ENCODE data around the gene TMEM121B.
A peak's percentile ranks its signal among the peaks of the same experiment; 100 is the strongest.

TMEM121B gene

DNA sequence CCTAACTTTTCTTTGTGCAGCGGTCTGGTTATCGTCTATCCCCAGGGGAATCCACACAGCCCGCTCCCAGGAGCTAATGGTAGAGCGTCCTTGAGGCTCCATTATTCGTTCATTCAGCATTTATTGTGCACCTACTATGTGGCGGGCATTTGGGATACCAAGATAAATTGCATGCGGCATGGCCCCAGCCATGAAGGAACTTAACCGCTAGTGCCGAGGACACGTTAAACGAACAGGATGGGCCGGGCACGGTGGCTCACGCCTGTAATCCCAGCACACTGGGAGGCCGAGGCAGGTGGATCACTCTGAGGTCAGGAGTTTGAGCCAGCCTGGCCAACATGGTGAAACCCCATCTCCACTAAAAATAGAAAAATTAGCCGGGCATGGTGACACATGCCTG is 11.2 kb downstream of the TMEM121B start:
- no peak for DNase-seq

DNA sequence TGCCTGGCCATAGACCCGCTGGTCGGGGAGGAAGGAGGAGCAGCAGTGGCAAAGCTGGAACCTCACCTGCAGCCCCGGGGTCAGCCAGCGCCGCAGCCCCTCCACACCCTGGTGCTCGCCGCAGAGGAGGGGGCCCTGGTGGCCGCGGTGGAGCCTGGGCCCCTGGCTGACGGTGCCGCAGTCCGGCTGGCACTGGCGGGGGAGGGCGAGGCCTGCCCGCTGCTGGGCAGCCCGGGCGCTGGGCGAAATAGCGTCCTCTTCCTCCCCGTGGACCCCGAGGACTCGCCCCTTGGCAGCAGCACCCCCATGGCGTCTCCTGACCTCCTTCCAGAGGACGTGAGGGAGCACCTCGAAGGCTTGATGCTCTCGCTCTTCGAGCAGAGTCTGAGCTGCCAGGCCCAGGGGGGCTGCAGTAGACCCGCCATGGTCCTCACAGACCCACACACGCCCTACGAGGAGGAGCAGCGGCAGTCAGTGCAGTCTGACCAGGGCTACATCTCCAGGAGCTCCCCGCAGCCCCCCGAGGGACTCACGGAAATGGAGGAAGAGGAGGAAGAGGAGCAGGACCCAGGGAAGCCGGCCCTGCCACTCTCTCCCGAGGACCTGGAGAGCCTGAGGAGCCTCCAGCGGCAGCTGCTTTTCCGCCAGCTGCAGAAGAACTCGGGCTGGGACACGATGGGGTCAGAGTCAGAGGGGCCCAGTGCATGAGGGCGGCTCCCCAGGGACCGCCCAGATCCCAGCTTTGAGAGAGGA is 11.9 kb downstream of the TMEM121B start:
- no peak for DNase-seq

DNA sequence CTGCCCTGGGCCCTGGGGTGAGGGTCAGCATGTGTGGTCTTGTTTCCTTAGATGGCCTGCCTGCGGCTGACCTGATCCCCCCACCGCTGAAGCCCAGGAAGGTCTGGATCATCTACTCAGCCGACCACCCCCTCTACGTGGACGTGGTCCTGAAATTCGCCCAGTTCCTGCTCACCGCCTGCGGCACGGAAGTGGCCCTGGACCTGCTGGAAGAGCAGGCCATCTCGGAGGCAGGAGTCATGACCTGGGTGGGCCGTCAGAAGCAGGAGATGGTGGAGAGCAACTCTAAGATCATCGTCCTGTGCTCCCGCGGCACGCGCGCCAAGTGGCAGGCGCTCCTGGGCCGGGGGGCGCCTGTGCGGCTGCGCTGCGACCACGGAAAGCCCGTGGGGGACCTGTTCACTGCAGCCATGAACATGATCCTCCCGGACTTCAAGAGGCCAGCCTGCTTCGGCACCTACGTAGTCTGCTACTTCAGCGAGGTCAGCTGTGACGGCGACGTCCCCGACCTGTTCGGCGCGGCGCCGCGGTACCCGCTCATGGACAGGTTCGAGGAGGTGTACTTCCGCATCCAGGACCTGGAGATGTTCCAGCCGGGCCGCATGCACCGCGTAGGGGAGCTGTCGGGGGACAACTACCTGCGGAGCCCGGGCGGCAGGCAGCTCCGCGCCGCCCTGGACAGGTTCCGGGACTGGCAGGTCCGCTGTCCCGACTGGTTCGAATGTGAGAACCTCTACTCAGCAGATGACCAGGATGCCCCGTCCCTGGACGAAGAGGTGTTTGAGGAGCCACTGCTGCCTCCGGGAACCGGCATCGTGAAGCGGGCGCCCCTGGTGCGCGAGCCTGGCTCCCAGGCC is 12.7 kb downstream of the TMEM121B start:
- no peak for DNase-seq

DNA sequence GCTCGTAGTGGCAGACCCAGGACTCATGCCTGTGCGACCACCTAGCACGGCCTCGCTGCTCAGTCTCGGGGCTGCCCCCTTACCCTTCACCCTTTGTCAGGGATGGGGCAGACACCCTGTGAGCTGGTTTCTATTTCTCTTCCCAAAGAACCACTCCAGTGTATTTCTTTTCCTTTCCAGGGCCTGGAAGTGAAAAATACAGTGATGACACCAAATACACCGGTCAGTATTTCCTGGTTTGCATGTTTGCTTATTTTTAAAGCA is 13.7 kb downstream of the TMEM121B start:
- no peak for DNase-seq

DNA sequence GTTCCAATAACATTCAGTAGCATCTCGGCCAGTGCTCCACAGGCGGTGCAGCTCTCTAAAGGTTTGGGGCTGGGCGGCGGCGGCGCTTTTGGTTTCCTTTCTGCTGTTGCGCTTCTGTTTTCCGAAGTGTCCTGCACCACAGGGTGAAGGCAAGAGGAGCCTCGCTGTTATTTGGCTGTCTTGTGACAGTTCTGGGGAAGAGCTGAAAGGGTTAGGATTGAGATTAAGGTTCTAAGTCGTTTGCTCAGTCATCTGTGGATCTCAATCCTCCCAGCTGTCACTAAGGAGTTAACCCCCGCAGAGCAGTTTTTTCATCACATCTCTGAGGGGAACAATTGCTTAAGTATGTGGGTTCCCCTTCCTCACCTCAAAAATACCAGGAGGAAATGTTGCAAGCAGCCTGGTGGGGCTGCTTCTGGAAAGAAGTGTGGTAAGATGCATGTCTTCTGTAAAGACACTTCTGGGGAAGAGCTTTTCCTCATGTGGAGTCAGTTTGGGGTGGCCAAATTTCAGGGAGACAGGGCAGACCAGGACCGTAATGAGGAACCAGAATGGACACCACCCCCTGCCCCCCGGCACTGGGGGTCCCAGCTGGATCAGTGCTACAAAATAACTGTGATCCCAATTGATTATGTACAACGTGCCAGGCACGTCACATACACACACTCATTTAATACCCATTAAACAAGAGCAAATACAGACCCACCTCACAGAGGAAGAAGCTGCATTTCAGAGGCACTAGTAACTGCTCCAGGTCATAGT is 14.2 kb downstream of the TMEM121B start:
- peak; percentile 77 for DNase-seq

DNA sequence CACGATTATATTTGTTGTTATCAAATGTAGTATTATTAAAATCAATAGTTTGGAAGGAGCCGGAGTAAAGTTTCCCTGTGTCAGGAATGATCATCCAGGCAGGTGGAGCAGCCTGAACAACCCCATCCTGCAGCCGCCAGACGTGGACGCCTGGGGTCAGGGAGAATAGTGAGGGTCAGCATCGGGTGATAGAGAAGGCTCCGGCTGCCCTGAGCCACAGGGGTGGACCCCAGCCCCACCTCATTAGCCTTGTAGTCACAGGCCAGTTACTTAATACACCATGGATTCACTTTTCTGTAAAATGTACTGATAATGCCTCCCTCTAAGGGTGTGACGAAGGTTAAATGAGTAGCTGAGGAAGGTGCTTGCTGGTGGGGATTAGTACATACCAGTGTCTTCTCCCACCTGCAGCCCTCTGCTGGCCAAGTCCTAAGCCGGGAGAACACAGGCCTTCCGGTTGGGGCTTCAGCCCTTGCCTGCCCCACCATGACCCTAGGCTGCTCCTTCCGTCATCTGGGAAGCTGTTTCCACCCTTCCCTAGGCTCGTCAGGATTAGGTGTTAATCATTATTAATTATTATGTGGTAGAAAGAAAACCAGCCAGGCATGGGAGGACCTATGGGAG is 14.9 kb downstream of the TMEM121B start:
- peak; percentile 87 for DNase-seq

DNA sequence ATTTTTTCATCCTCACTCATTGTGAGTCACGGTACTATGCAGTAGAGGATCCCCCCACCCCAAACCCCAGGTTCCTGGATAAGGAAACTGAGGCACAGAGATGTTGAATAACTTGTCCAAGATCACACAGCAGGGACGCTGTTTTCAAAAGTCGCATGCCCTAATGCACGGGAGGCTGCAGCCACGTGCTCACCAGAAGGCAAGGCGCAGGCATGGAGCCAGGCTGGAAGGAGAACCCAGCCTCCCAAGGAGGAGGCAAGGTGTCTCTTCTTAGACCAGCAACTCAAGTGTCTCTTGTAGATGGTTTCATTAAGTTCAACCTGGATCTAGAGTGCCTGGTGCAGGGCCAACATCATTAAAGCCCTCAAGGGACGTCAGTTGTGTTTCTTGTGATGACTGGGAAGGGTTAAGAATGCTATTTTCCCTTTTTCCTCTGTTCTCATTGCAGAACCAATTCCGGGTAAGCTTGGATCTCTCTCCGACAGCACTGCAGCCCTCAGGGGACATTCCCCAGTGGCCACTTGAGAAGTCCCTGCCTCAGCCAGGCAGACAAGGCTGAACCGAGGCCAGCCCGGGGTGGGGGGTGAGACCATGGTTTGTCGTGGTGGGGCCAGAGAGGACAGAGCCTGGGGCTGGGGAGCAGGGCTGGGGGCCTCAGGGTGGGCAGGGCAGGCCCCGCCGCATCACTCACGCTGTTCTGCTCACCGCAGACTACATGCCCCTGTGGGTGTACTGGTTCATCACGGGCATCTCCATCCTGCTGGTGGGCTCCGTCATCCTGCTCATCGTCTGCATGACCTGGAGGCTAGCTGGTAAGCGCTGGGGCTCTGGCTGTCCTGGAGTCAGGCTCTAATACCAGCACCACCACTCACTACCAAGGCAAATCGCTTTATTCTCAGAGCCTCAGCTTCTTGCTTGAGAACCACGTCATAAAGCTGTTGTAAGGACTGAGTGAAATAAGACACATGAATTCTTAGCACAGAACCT is 15.7 kb downstream of the TMEM121B start:
- no peak for DNase-seq

DNA sequence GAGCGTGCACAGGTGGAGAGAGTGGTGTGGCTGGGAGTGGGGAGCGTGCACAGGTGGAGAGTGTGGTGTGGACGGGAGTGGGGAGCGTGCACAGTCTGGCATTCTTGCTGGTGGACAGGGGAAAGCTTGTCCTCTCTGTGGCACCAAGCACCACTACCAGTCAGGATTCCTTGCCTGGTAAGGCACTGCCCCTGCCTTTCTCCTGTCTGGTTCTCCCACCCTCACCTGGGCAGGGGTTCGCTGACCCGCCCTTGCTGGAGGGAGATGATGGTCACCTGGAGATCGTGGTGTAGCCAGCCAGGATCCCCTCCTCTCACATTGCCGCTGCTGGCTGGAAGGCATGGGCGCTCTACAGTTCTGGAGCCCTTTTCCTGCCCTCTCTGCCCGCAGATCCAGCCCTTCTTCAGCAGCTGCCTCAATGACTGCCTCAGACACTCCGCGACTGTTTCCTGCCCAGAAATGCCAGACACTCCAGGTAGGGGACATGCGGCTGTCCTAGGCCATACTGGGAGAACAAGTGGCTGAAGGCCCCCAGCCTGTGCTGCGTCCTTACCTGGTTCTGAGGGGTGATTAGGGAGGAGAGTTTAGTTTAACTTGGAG is 16.7 kb downstream of the TMEM121B start:
- no peak for DNase-seq

DNA sequence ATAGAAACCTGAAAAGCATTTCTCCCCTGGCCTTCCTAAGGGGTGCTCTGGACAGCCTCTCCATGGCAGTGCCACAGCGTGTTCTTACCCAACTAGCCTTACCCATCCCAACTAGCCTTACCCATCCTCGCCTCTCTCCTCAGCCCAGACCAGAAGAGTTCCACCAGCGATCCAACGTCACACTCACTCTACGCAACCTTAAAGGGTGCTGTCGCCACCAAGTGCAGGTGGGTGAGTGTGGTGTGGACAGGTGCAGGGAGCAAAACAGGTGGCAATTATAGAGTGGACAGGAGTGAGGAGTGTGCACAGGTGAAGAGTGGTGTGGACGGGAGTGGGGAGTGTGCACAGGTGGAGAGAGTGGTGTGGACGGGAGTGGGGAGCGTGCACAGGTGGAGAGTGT is 17.8 kb downstream of the TMEM121B start:
- no peak for DNase-seq

DNA sequence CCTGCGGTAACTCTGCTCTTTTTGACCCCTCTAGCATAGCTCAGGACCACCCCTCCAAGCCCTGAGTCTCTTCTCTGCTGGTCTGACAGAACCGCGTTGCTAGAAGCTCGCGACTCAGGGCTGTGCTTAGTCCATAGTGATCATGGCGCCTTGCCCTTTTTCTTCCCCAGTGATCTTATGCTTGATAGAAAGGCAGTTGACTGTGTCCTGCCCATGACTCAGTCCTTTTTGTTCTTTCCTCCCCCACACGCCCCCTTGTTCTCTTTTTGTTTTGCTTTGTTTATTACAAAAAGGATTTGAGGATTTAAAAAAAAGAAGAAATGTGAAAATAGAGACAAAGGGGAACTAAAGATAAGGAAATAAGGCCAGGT is 18.9 kb downstream of the TMEM121B start:
- DNase-seq: no peak

DNA sequence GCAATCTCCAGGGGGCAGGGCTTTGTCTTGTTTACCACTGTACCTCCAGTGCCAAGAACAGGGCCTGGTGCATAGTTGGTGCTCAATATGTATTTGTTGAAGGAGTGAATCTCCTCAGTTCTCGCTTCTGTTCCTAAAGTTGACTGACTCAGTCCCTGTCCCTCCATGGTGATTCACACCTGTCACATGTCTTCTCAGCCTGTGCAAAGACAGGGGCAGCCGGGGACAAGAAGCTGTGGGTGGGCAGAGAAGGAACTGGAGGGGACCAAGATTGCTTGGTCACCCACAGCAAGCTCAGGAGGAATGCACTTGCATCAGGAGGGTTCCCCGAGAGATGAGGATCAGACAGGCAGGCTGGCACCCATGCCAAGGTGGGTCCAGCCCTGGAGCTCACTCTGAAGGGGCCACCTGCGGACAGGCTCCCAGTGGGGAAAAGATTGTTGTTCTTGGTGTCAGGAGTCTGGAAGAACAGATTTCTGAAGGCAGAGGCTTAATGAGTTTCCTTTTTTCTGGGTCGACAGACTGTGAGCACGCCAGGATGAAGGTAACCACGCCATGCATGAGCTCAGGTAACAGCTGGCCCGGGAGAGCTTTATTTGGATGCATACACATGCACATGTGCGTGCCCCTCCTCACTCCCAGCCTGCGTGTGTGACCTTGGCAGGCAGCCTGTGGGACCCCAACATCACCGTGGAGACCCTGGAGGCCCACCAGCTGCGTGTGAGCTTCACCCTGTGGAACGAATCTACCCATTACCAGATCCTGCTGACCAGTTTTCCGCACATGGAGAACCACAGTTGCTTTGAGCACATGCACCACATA is 19.5 kb downstream of the TMEM121B start:
- no peak for DNase-seq

DNA sequence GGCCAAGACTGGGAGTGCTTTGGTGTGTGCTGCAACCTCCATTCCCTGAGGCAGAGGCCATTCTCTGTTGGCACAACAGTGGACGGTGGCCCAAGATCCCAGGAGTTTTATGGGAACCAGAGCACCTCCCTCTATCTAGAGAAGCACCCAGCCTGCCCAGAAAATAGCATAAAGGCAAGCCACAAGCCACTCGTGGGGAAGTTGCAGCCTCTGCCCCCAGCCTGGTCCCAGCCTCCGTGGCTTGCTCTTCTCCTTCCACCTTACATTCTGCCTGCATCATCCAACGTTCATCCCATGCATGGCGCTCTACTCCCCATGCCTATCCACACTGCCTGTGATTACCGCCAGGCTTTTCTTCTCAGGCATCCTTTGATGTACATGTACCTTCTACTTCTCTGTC is 20.5 kb downstream of the TMEM121B start:
- no peak for DNase-seq

DNA sequence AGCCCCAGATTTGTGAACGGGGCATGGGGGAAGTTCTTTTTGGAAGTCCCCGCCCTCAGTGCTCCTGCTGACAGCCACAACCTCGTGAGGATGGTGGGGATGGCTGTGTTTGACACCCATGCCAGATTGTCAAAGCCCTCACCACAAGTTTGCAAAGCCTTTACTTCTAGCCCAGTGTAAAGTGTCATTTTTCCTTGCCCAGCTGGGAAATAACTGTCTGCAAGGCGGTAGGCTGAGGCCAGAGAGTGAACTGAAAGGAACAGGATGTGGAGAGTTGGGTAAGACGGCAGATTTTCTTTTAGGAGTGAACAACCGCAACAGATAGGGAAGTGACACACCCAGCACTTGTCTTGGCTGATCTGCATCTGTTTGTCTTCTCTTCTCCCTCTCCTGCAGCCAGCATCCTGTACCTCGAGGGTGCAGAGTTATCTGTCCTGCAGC is 22.8 kb downstream of the TMEM121B start:
- DNase-seq: no peak

DNA sequence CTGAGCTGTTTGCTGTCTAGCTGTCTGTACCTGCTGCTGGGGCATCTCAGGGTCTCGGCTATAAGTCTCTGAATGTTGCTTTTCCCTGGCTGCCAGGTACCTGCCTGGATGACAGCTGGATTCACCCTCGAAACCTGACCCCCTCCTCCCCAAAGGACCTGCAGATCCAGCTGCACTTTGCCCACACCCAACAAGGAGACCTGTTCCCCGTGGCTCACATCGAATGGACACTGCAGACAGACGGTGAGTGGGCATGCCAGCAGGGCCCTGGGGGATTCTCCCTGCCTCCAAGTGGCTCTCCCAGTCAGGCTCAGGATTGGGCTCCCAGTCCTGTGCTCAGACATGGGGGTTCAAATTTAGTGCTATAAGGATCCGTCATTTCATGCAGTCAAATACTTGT is 23.5 kb downstream of the TMEM121B start:
- no peak for DNase-seq

DNA sequence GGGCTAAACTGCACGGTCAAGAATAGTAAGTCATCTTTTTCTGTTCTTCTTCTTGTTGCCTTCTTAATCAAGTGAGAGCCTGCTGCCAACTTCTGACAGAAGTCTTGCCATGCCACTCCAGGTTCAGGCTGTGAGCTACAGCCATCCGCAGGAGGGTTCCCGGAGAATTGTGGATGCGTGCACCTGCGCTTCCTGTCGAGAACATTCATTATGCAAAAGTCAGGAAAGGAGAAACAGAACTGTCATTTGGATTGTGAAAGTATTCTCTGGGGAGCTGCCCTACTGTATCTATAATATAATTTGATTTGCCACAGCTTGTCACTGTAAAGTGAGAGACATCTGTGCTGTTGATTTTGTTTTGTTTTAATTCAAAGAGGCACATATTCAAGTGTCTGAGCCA is 24.1 kb downstream of the TMEM121B start:
- DNase-seq: no peak

DNA sequence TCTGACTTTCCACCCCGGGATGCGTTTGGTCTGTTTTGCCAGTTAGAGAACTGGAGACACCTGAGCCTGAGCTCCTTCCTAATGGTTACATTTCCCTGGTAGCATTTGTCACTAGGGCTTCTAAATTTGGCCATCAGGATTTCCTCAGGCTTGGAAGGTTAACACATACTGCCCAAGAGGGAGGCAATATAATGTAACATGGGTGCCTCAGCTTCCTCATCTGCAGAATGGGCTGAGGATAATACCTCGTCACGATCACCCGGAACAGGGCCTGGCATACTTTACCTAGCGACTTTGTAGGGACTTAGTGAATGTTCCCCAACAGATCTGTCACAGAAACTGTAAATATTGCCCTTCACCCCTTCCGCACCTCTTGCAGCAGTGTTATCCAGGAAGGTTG is 25.1 kb downstream of the TMEM121B start:
- no peak for DNase-seq

DNA sequence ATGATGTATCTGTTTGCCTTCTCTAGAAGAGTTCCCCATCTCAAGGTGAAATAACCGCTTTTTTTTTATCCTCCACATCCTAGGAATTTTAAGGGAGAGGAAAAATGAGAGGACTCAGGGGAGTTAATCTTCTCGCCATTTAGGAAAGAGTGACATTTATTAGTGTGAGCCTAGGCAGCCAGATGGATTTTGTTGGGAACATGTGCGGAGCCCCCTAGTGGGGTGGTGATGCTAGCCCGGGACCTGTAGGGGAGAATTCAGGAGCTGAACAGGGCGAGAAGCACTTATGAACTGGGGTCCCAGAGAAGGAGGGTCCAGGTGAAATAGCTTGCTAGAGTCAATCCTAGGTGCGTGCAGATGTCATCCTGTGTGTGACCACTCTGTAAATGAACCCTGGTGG is 25.6 kb downstream of the TMEM121B start:
- peak; percentile 65 for DNase-seq

DNA sequence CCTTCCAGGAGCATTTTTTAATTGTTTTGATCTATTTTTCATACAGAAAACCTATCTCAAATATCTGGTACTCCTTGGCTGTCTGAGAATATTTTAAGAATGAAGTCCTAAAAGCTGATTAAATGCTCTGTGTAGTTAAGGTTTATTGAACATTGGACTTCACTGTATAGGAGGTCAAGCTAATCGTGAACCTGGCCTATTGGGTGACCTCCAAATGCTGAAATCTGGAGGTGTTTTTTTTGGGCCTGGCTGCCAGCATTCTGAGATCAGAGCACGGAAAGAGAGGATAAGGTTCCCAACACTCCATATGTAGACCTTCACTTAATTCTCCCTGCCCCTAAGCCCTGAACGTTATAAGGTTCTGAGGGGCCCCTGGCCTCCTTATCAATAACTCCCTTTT is 28.1 kb downstream of the TMEM121B start:
- no peak for DNase-seq

DNA sequence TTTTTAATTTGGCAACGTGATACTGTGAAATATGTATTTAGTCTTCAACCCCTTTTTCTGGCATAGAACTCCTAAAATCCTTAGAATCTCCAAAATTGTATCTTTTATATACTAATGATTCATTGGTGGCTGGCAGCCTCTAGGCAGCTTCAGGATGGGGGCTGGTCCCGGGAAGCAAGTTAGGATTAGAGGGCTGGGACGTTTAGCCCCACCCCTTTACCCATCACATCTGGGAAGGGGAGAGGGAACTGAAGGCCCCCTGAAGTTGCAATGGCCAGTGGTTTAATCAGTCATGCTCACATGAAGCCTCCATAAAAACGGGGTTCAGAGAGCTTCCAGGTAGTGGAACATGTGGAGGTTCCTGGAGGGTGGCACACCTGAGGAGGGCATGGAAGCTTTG is 29.3 kb downstream of the TMEM121B start:
- no peak for DNase-seq

DNA sequence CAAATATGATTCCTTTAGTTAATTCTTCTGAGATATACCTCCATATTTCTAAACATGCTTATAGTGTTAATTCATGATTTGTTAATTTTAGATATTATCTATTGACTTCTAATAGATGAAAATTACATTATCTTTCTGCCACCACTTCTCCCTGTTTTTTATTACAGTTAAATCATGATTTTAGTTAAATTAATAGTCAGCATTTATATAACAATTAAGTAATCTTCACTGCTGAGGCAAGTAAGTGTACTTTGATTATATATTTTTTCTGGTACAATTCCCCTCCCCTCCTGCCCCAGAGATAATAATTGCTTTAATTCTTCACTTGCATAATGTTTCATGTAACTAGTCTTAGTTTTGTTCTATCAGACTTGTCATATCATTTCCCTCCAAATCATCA is 30.6 kb downstream of the TMEM121B start:
- DNase-seq: no peak
